Upper lobe of right lung (tissue), 1 donor: Measurements from ENCODE around the gene SDCCAG8. TPM values are rescaled to one million over a fixed set of nuclear protein-coding genes. Genes with fewer than 3 reads are reported as not detected.

Experiments
- ATAC-seq: fragments of 200-7000 bp; cut with Tn5 transposase; one replicate; pipeline ENCODE4 v1.9.1; 2020; ENCODE audit warnings: mild to moderate bottlenecking, moderate library complexity
- DNase-seq: peaks from one replicate; pipeline ENCODE4 v3.0.0-alpha.2; 2020
- H3K27ac ChIP-seq: fragments of 200-600 bp; one replicate; pipeline ENCODE4 v1.8.0; 2022
- H3K27me3 ChIP-seq: fragments of 200-600 bp; one replicate; pipeline ENCODE4 v1.8.0; 2022; ENCODE audit warnings: mild to moderate bottlenecking
- H3K36me3 ChIP-seq: fragments of 200-600 bp; one replicate; pipeline ENCODE4 v1.8.0; 2022
- H3K4me1 ChIP-seq: fragments of 200-600 bp; one replicate; pipeline ENCODE4 v1.8.0; 2022
- H3K4me3 ChIP-seq: fragments of 200-600 bp; one replicate; pipeline ENCODE4 v1.8.0; 2022; ENCODE audit warnings: mild to moderate bottlenecking
- H3K9me3 ChIP-seq: fragments of 200-600 bp; one replicate; pipeline ENCODE4 v1.8.0; 2022
- CTCF ChIP-seq: fragments of 200-600 bp; IDR thresholded peaks from one replicate; pipeline ENCODE4 v1.8.0; 2022; ENCODE audit warnings: antibody characterized with exemption
- intact Hi-C: fragments of 100-400 bp; cut with DNase I; formaldehyde crosslinking; loops from one replicate; pipeline ENCODE4 v1.11.0; 2022
- total RNA-seq: library from RNA; stranded (reverse); fragmentation: NEBNext Ultra II Directional; extraction: Animal tissue kit (Norgen Biotek cat#: 25700); gene quantifications from one replicate; pipeline ENCODE4 v1.2.1, GENCODE V29; 2021
- donor health status: DM: no; HTN: yes; CAD: no; lungs with severe emphysema.

The SDCCAG8 gene
- total RNA-seq, 1 donor from 2014 or later: 71.9 TPM

- no peaks in the 10 kb centered on the region for H3K9me3 ChIP-seq
- ATAC-seq (no peak), DNase-seq (no peak)
- H3K4me1 ChIP-seq: peaks cover 12% of the 10 kb centered on the region
- no peak overlapping the region for H3K4me3 ChIP-seq
- peaks cover 24% of the 10 kb centered on the region for H3K36me3 ChIP-seq
- H3K27ac ChIP-seq: no peak overlapping the region
- intact Hi-C loops: no loop called here
- no peaks in the 10 kb centered on the region for H3K27me3 ChIP-seq
- TF ChIP-seq CTCF: no peak
Measured at GRCh38 chr1:243499711-243500110, 243.9 kb downstream of the SDCCAG8 start.

GRCh38 chr1:243500512-243500911, 244.7 kb downstream of the SDCCAG8 start:
- TF ChIP-seq CTCF: no peak
- ATAC-seq (no peak), DNase-seq (no peak)
- no peaks in the 10 kb centered on the region for H3K27me3 ChIP-seq
- intact Hi-C loops: no loop called here
- H3K36me3 ChIP-seq: peaks cover 29% of the 10 kb centered on the region
- no peak overlapping the region for H3K4me3 ChIP-seq
- H3K27ac ChIP-seq: no peak overlapping the region
- H3K9me3 ChIP-seq: no peaks in the 10 kb centered on the region
- H3K4me1 ChIP-seq: peaks cover 4% of the 10 kb centered on the region

GRCh38 chr1:243501002-243501401, 245.2 kb downstream of the SDCCAG8 start:
- Histone ChIP-seq H3K9me3 (no peaks in the 10 kb centered on the region), H3K4me1 (no peaks in the 10 kb centered on the region), H3K27me3 (no peaks in the 10 kb centered on the region), H3K27ac (no peak overlapping the region), H3K4me3 (no peak overlapping the region), H3K36me3 (peaks cover 29% of the 10 kb centered on the region)
- DNase-seq (no peak), ATAC-seq (no peak)
- TF ChIP-seq CTCF: no peak
- intact Hi-C loops: no loop called here

- Histone ChIP-seq H3K27me3 (no peaks in the 10 kb centered on the region), H3K9me3 (no peaks in the 10 kb centered on the region), H3K4me1 (no peaks in the 10 kb centered on the region), H3K27ac (no peak overlapping the region), H3K4me3 (no peak overlapping the region), H3K36me3 (peaks cover 29% of the 10 kb centered on the region)
- no peak for TF ChIP-seq CTCF
- ATAC-seq (no peak), DNase-seq (no peak)
- intact Hi-C loops: no loop called here
Measured at GRCh38 chr1:243503155-243503554, 247.3 kb downstream of the SDCCAG8 start.

GRCh38 chr1:243505986-243506689, 250.3 kb downstream of the SDCCAG8 start:
- Histone ChIP-seq H3K27ac (no peak overlapping the region), H3K9me3 (no peaks in the 10 kb centered on the region), H3K36me3 (peaks cover 20% of the 10 kb centered on the region), H3K4me1 (no peaks in the 10 kb centered on the region), H3K27me3 (no peaks in the 10 kb centered on the region), H3K4me3 (no peak overlapping the region)
- intact Hi-C loops: no loop called here
- no peak for TF ChIP-seq CTCF
- ATAC-seq (peak; percentile 15), DNase-seq (no peak)
